Right lung (tissue), 5 donors: ENCODE results near the gene CHST4. TPM values are rescaled to one million over a fixed set of nuclear protein-coding genes. Genes with fewer than 3 reads are reported as not detected.
"Not testable (repeated sequence)": the region's sequence is repeated elsewhere in the genome, so short reads cannot be mapped to it uniquely, and the experiment has no call there.

Source experiments
- DNase-seq, 2 donors: peaks; one replicate each; pipeline ENCODE4 v3.0.0-alpha.2; 2013
- polyA plus RNA-seq, 5 donors: library from polyadenylated mRNA; unstranded; fragments of 120-200 nt; gene quantifications; one replicate each; pipeline versions ENCODE4 v1.2.1 to v1.2.3, GENCODE V29; 2013; ENCODE audit warnings: inconsistent platforms in 1 of 5, low replicate concordance in 1 of 5; ENCODE audit not compliant: insufficient read length in 5 of 5, insufficient read depth in 1 of 5

Gene CHST4
- polyA plus RNA-seq, 5 donors = 0.05 to 0.15 (median 0.09) TPM; not detected in 1

DNA sequence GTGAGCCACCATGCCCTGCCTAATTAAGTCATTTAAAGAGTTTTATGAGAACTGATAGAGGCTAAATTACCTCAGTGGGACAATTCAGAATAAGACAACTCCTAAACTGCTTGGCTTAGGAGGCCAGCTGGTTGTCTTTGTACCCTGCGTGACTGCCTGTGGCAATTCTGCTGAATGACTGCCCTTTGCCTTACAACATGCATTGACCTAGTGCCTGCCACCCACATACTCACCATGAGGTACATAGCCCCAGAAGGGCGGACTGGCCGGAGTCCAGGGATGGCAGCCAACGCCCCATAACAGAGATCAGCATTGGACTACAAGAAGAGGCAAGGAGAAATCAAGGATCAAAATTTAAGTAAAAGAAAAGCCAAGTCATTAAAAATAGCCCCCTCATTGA, 43.4 kb downstream of the CHST4 start:
- no peak for DNase-seq

DNA sequence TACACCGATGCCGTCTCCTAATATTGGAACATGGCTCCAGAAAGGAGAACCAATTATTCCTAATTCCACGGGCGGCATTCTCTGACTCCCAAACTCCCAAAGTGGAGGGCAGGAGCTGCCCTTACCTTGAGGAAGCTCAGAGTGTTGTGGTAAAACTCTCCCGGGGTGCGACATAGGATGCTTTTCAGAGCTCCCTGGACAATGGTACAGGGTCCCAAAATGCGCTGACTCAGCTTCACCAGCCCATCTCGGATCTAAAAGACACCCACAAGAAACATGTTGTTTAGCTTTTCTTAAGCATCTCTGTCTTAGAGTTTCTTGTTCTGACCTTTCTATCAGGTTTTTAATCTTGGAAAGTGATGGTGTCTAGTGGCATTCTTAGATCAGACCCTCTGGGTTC, 43.9 kb downstream of the CHST4 start:
- no peak for DNase-seq

DNA sequence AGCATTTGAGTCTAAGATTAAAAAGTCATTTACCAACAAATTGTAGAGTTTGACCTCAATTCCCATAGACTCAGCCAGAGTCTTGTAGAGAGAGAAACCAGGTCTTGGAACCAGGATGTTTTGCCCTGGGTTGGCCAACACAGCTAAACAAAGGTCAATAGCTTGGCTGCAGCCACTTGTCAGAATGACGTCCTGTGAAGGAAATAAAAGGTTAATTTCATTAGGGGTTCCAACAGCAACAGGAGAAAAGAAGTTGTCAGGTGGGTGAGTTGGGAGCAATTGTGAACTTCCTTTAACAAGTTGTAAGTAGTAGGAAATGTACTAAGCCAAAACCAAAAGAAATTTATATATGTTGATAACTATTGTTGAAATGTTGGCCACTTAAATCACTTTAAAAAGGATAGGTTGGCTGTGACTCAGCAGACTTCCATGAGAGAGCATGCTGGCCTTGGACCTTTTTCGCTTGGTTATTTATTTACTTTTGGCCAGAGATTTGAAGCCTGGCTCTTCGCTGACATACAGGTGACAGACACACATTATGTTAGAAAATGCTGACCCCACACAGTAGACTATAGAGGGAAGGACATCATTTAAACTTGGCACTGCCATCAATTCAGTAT, 46.4 kb downstream of the CHST4 start:
- no peak for DNase-seq

DNA sequence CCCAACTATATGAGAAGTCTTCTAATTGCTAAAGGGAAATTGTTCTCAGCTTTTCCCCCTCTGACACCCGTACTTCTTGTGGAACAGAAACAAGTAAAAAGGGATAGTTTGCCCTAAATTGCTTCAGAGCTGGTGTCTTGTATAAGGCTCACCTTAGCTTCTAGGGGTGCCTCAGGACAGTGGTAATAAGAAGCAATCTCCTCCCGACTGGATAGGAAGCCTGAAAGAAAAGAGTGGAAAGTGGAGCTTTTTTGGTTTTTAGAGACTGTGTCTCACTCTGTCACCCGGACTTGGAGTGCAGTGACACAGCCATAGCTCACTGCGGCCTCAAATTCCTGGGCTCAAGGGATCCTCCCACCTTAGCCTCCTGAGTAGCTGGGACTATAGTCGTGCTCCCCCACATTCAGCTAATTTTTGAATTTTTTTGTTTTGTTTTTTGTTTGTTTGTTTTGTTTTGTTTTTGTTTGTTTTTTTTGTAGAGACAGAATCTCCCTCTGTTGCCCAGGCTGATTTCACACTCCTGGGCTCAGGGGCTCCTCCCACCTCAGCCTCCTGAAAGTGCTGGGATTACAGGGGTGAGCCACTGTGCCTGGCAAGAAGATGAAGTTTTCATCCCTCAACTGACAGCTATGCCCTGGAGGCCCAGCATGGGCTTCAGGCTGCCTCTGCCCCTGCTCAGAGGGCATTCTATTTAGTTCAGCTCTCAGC, 47.3 kb downstream of the CHST4 start:
- no peak for DNase-seq

DNA sequence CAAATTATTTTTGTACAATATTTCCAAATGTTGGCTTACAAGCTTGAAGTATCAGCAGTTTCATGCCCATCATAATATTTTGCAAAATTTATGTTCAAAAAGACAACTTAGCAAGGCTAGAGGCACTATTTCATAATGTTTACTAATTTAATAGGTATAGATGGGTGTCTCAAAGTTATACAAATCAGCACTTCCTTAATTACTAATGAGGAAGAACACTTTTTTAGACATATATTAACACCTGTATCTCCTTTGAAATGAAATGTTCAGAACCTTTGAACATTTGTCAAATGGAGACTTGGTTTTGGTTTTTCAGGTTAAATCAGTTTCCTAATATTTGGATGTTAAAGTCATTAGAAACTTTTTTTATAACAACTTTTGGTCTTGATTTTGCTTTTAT, 48.5 kb downstream of the CHST4 start:
- DNase-seq = no peak

DNA sequence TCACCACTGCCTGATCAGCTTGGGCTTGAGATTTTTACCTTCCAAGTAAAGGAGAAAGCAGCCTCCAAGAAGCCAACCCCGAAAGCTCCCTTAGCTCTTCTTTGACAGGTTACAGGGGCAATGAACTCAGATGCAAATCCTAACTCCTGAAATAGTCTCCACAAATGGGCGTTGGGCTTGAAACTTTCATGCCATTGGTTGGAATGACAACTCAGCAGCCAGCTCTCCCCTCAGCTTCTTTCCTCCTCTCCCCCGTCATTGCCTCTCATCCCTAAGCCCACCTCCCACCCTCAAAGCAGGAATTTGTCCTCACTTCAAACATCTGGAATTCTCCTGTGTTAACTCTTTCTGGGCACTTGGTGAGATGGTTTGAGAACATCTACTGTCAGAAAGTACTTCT, 50.7 kb downstream of the CHST4 start, which contains the start of gene TAT:
Gene TAT, minus strand, starts transcription at position 122 of the 400 bp plus-strand sequence. CDS start 677 bp downstream, outside the sequence.
- DNase-seq = no peak

DNA sequence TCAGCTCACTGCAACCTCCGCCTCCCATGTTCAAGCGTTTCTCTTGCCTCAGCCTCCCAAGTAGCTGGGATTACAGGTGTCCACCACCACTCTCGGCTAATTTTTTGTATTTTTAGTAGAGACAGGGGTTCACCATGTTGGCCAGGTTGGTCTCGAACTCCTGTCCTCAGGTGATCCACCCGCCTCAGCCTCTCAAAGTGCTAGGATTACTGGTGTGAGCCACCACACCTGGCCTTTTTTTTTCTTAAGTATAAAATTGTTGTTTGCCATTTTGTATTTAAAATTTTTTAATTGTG, 56.3 kb downstream of the CHST4 start:
- not testable (repeated sequence) for DNase-seq

DNA sequence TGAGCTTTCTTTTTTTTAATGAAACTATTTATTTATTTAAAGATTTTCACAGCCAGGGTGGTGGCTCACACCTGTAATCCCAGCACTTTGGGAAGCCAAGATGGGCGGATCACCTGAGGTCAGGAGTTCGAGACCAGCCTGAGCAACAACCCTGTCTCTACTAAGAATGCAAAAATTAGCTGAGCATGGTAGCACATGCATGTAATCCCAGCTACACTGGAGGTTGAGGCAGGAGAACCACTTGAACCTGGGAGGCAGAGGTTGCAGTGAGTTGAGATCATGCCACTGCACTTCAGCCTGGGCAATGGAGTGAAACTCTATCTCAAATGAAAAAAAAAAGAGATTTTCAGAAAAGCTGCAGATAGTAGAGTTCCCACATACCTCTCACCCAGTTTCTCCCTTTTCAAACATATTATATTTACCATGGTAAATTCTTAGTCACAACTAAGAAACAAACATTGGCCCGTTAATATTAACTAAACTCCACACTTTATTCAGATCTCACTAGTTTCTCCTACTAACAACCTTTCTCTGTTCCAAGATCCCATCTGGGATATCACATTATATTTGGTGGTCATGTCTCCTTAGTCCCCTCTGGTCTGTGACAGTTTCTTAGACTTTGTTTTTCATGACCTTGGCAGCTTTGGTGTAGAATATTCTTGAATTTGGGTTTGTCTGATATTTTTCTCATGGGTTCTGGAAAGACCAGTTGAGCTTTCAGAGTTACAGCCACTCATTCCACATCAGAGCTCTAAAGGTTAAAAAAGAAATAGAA, 58.5 kb downstream of the CHST4 start:
- DNase-seq = no peak

DNA sequence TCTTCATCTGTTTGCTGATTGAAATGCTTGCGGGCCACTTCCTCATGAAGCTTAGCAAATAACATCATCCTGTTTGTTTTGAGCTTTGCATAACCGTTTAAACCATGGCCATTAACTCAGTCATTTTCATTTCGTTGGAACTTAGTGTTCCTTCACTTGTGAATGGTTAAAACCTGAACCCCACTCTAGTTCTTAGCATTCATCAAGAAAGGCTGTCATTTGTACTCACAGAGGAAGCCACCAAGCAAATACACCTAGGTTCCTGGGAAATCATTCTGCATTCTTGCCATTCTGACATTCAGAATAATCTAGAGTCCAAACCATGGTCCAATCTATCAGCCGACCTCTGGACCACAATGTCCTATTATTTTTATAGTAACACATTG, 59.1 kb downstream of the CHST4 start:
- DNase-seq = no peak

Other genes with a start within 250 kb of the CHST4 start
- 10 to 100 TPM; 33.6 to 58.3 (median 43.4) TPM for gene CMTR2, start 237.0 kb upstream of the CHST4 start, polyA plus RNA-seq
- gene CALB2, start 167.7 kb upstream of the CHST4 start, polyA plus RNA-seq = not detected
- not detected for gene TLE7, start 84.4 kb upstream of the CHST4 start, polyA plus RNA-seq
- gene ZNF23, start 64.2 kb upstream of the CHST4 start, polyA plus RNA-seq = 10 to 100 TPM; 15.4 to 21.3 (median 18.5) TPM
- 10 to 100 TPM in 4 of 5 donors, 1 to 10 TPM in 1; 8.3 to 13.5 (median 10.2) TPM for gene ZNF19, start 37.1 kb upstream of the CHST4 start, polyA plus RNA-seq
- under 1 TPM; 0.04 to 0.17 (median 0.12) TPM for gene TAT, start 50.7 kb downstream of the CHST4 start, polyA plus RNA-seq
- gene MARVELD3, start 99.8 kb downstream of the CHST4 start, polyA plus RNA-seq = 1 to 10 TPM; 6.2 to 9.4 (median 8.1) TPM
- gene PHLPP2, start 198.3 kb downstream of the CHST4 start, polyA plus RNA-seq = 1 to 10 TPM; 4.6 to 8.4 (median 6.7) TPM